Nephron (organoid): Measurements from ENCODE around the gene SCN3A.

Source experiments
- H3K27ac Mint-ChIP-seq, 3 experiments: 2 replicates each; pipeline ENCODE4 v1.8.0; 2020; ENCODE audit warnings: mixed read lengths in 3 of 3, mild to moderate bottlenecking in 2 of 3, moderate library complexity in 1 of 3
- H3K27me3 Mint-ChIP-seq: 2 replicates; pipeline ENCODE4 v1.8.0; 2021; ENCODE audit warnings: low read depth, mild to moderate bottlenecking, moderate library complexity, mixed read lengths
- H3K36me3 Mint-ChIP-seq: 2 replicates; pipeline ENCODE4 v1.8.0; 2020; ENCODE audit warnings: low read depth, mixed read lengths
- H3K4me1 Mint-ChIP-seq: 2 replicates; pipeline ENCODE4 v1.8.0; 2020; ENCODE audit warnings: mixed read lengths
- H3K4me3 Mint-ChIP-seq, 3 experiments: 2 replicates each; pipeline ENCODE4 v1.8.0; 2020; ENCODE audit warnings: mild to moderate bottlenecking in 3 of 3, mixed read lengths in 3 of 3, moderate library complexity in 2 of 3
- H3K9me3 Mint-ChIP-seq: 2 replicates; pipeline ENCODE4 v1.8.0; 2020; ENCODE audit warnings: mixed read lengths
- TF ChIP-seq, protein P1 (sequence below), 3 experiments: fragments of 200-600 bp; sonication (generic); IDR thresholded peaks; one replicate each; pipeline ENCODE4 v1.5.0; 2021; ENCODE audit warnings: antibody characterized with exemption in 3 of 3; ENCODE audit not compliant: unreplicated experiment in 3 of 3

Gene SCN3A

DNA sequence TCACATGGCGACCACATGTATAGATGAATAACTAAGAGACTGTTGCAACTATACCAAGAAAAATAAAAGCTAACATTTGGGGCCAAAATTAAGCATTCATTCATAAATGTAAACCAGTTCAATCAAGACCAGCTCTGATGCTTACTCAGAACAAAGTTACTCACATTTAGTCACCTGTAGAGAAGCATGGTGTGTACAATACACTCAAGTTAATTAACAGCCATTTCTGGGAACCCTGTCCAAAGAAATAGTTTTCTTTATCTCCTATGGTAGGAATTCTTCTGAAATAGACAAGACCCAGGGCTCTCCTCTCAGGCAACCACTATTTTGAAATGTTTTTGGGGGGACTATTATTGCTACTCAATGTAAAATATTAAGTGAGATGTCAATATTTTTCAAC lies 1.6 kb downstream of the SCN3A start:
- no peak overlapping the region for H3K4me3 Mint-ChIP-seq
- TF ChIP-seq, protein P1, sequence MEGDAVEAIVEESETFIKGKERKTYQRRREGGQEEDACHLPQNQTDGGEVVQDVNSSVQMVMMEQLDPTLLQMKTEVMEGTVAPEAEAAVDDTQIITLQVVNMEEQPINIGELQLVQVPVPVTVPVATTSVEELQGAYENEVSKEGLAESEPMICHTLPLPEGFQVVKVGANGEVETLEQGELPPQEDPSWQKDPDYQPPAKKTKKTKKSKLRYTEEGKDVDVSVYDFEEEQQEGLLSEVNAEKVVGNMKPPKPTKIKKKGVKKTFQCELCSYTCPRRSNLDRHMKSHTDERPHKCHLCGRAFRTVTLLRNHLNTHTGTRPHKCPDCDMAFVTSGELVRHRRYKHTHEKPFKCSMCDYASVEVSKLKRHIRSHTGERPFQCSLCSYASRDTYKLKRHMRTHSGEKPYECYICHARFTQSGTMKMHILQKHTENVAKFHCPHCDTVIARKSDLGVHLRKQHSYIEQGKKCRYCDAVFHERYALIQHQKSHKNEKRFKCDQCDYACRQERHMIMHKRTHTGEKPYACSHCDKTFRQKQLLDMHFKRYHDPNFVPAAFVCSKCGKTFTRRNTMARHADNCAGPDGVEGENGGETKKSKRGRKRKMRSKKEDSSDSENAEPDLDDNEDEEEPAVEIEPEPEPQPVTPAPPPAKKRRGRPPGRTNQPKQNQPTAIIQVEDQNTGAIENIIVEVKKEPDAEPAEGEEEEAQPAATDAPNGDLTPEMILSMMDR (IDR thresholded peaks at IDR 0.05; ENCODE audit: unreplicated experiment in 3 of 3) = no peak
- no peaks in the 10 kb centered on the region for H3K9me3 Mint-ChIP-seq
- peaks cover 5% of the 10 kb centered on the region for H3K4me1 Mint-ChIP-seq
- H3K27me3 Mint-ChIP-seq = peaks cover 4% of the 10 kb centered on the region
- no peaks in the 10 kb centered on the region for H3K36me3 Mint-ChIP-seq
- no peak overlapping the region for H3K27ac Mint-ChIP-seq

- Mint-ChIP-seq H3K9me3 (no peaks in the 10 kb centered on the region), H3K27me3 (peaks cover 4% of the 10 kb centered on the region), H3K4me1 (no peaks in the 10 kb centered on the region), H3K27ac (no peak overlapping the region), H3K36me3 (no peaks in the 10 kb centered on the region), H3K4me3 (no peak overlapping the region)
- TF ChIP-seq, protein P1 (IDR thresholded peaks at IDR 0.05; ENCODE audit: unreplicated experiment in 3 of 3) = no peak
Observed at GRCh38 chr2:165198181-165198580, 5.7 kb downstream of the SCN3A start.

- Mint-ChIP-seq H3K27me3 (peaks cover 4% of the 10 kb centered on the region), H3K36me3 (no peaks in the 10 kb centered on the region), H3K4me3 (no peak overlapping the region), H3K27ac (no peak overlapping the region), H3K4me1 (no peaks in the 10 kb centered on the region), H3K9me3 (no peaks in the 10 kb centered on the region)
- TF ChIP-seq, protein P1 (IDR thresholded peaks at IDR 0.05; ENCODE audit: unreplicated experiment in 3 of 3) = no peak
Observed at GRCh38 chr2:165197346-165197745, 6.5 kb downstream of the SCN3A start.

DNA sequence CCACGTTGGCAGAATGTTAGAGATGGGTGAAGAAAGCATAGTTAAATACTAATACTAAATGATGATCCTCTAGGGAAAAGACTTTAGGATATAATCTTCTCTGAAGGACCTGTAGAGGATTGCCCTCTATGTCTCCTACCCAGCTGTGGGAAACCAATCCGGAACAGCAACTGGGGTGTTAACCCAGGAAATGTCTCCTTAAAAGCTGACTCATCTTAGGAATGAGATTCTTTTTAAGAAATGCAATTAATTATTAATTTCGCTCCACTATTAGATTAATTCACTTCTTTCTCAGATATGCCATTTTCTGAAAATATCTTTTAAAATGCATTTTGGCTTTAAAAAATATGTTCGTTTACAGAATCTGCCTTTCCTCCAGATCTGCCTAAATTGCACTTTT lies 7.4 kb downstream of the SCN3A start:
- Mint-ChIP-seq H3K27me3 (peaks cover 4% of the 10 kb centered on the region), H3K36me3 (no peaks in the 10 kb centered on the region), H3K27ac (no peak overlapping the region), H3K4me1 (no peaks in the 10 kb centered on the region), H3K4me3 (no peak overlapping the region), H3K9me3 (no peaks in the 10 kb centered on the region)
- TF ChIP-seq, protein P1 (IDR thresholded peaks at IDR 0.05; ENCODE audit: unreplicated experiment in 3 of 3) = no peak

GRCh38 chr2:165193178-165193777 lies 10.6 kb downstream of the SCN3A start:
- H3K9me3 Mint-ChIP-seq = no peaks in the 10 kb centered on the region
- H3K27ac Mint-ChIP-seq = no peak overlapping the region
- no peak overlapping the region for H3K4me3 Mint-ChIP-seq
- TF ChIP-seq, protein P1 (IDR thresholded peaks at IDR 0.05; ENCODE audit: unreplicated experiment in 3 of 3) = no peak
- H3K4me1 Mint-ChIP-seq = no peaks in the 10 kb centered on the region
- H3K36me3 Mint-ChIP-seq = no peaks in the 10 kb centered on the region
- H3K27me3 Mint-ChIP-seq = no peaks in the 10 kb centered on the region

DNA sequence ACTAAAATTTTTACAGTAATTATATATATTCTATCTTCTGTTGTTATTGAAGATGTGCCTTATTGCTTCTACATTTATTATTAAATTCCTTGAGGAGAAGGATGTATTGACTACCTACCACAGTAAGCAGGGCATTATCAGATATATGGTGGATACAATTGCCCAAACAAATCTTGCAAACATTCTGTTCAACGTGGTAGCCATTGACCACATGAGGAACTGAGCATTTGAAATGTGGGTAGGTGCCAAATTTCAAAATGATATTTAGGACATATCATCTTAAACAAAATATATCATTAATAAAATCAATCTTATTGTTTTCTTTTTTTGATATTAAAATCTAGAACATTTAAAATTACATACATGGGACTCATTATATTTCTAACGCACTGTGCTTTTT lies 11.1 kb downstream of the SCN3A start:
- Mint-ChIP-seq H3K9me3 (no peaks in the 10 kb centered on the region), H3K4me1 (no peaks in the 10 kb centered on the region), H3K27me3 (no peaks in the 10 kb centered on the region), H3K36me3 (no peaks in the 10 kb centered on the region), H3K4me3 (no peak overlapping the region), H3K27ac (no peak overlapping the region)
- TF ChIP-seq, protein P1 (IDR thresholded peaks at IDR 0.05; ENCODE audit: unreplicated experiment in 3 of 3) = no peak
